Stomach (tissue), 4 donors: Measurements from ENCODE around the gene ERICH2.

ENCODE experiments used
- POLR2AphosphoS5 ChIP-seq, 3 donors: sonication (generic); formaldehyde crosslinking; IDR thresholded peaks; one replicate each; pipeline ENCODE4 v1.6.1; 2016; ENCODE audit warnings: antibody characterized with exemption in 3 of 3
- TF ChIP-seq, protein P1 (sequence below), 7 experiments: fragments of 450-650 bp in 4 of 7; fragments of 200-600 bp in 3 of 7; sonication (generic) in 3 of 7; IDR thresholded peaks; one replicate each; pipeline ENCODE4 v1.5.1; 2016 to 2019; ENCODE audit warnings: antibody characterized with exemption in 7 of 7, control low read depth in 2 of 7, mild to moderate bottlenecking in 1 of 7

DNA sequence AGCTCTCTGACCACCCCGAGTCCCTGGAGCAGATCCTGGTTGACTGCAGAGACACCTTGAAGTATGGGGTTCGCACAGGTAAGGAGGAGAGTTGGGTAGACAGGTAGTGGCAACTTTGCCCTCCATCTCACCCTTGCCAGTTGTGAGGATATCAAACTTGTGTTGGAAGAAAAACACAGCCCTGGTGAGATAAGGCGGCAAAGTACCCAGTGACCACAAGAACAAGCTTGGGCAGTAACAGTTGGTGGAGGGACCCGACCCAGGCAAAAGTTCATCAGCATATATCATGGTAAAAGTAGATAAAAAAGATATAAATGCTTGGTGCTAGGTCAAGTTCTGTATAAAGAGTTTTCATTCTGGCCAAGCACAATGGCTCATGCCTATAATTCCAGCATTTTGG, 60.9 kb downstream of the ERICH2 start:
- TF ChIP-seq, protein P1, sequence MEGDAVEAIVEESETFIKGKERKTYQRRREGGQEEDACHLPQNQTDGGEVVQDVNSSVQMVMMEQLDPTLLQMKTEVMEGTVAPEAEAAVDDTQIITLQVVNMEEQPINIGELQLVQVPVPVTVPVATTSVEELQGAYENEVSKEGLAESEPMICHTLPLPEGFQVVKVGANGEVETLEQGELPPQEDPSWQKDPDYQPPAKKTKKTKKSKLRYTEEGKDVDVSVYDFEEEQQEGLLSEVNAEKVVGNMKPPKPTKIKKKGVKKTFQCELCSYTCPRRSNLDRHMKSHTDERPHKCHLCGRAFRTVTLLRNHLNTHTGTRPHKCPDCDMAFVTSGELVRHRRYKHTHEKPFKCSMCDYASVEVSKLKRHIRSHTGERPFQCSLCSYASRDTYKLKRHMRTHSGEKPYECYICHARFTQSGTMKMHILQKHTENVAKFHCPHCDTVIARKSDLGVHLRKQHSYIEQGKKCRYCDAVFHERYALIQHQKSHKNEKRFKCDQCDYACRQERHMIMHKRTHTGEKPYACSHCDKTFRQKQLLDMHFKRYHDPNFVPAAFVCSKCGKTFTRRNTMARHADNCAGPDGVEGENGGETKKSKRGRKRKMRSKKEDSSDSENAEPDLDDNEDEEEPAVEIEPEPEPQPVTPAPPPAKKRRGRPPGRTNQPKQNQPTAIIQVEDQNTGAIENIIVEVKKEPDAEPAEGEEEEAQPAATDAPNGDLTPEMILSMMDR (IDR thresholded peaks at IDR 0.05), result no peak
- no peak for TF ChIP-seq POLR2AphosphoS5 (IDR thresholded peaks at IDR 0.05)
